T-helper 2 cell treated with Interferon-gamma antibody and Interleukin-4, amounts not matched to agents 100 ng/mL and 5 ng/mL, for 36 hours (primary cell): ENCODE results near the gene NEUROG3. TPM values are rescaled to one million over a fixed set of nuclear protein-coding genes. Genes with fewer than 3 reads are reported as not detected.
"Not testable (repeated sequence)": the region's sequence is repeated elsewhere in the genome, so short reads cannot be mapped to it uniquely, and the experiment has no call there.

Experiments
- intact Hi-C: fragments of 100-400 bp; cut with micrococcal nuclease; formaldehyde crosslinking; loops from one replicate; pipeline ENCODE4 v1.15.1; 2023
- total RNA-seq: library from RNA; stranded (reverse); gene quantifications from 2 replicates; pipeline ENCODE4 v1.2.3, GENCODE V29; 2022

The NEUROG3 gene
- total RNA-seq, 1 donor from 2014 or later: not detected

DNA sequence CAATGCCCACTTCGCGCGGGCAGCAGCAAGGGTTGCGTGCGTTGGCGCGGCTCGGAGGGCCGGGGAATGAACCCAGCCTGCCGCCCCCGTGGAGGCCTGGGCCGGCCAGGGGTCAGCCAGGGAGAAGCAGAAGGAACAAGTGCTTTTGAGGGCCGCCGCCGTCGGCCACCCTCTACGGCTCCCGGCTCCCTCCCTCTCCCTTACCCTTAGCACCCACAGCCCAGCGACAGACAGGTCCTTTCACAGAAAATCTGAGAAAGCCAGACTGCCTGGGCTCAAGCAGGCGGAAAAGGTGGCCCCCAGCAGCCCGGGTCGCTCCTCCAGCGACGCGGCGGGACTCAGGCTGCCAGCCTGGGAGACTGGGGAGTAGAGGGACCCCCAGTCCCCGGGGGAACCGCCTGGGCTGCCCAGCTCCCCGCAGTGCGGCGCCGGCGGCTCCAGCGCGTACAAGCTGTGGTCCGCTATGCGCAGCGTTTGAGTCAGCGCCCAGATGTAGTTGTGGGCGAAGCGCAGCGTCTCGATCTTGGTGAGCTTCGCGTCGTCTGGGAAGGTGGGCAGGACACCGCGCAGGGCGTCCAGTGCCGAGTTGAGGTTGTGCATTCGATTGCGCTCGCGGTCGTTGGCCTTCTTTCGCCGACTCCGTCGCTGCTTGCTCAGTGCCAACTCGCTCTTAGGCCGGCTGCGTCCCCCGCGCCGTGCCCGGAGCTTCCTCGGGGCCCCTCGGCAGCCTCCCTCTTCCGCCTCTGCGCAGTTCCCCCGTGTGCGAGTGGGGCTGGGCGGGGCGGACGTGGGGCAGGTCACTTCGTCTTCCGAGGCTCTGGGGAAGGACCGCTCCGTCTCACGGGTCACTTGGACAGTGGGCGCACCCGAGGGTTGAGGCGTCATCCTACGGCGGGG, 815 bp downstream of the NEUROG3 start:
- intact Hi-C loops: no loop called here

DNA sequence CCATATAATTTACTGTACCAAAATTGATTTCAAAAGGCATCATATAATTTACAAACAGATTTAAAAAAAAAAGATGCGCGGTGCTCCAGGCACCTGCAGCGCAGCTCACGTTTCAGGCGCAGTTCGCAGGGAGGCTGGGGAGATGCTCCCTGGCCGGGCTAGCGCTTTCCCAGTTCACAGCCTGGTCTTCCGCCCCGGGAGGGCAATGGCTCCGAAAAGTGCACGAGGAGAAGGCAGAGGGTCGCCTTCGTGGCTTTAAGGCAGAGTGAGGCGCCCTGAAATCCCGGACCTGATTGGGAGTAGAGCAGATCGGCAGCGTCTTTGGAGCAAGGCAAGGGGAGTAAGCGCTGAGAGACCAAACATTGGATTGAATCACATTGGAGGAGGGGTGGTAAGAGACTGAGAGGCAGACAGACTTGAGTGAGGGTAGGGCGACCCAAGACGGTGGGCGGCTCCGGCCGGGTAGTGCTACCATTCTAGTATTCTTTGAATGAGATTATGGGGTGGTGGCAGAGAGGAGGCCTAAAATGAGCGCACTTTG, 1.5 kb downstream of the NEUROG3 start:
- intact Hi-C loops: no loop called here

DNA sequence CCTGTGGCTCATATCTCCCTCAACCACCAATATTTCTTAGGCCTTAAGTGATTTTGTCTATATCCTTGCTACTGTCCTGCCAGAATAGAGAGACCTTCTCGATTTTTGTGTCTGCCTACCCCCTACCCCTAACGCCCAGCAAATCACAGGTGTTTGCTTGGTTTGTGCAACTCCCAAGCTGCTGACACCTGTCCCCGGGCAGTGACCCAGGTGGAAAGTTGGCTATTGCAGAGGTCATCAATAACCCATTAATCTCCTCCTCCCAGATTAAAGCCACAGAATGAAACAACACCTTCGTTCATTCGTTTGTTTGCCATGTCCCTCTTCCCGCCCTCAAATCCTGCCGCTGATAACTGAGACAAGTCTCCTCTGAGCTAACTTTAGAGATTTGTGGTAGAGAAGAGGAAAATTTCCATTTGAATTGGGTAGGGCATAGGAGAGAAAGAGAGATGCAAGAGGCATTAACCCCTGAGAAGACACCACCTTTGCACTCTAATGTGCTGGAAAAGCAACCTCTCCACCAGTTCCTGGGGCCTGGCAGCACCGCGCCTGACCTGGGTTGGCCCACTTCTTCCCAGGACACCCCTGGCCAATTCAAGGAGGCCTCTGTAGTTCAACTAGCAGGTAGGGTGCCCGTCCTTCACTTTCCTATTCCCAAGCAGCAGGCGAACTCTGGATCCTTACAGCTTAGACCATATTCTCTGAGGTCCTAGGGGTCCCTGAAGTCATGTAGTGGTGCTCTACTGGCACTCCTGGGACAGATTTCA, 3.0 kb downstream of the NEUROG3 start:
- intact Hi-C loops: no loop called here

DNA sequence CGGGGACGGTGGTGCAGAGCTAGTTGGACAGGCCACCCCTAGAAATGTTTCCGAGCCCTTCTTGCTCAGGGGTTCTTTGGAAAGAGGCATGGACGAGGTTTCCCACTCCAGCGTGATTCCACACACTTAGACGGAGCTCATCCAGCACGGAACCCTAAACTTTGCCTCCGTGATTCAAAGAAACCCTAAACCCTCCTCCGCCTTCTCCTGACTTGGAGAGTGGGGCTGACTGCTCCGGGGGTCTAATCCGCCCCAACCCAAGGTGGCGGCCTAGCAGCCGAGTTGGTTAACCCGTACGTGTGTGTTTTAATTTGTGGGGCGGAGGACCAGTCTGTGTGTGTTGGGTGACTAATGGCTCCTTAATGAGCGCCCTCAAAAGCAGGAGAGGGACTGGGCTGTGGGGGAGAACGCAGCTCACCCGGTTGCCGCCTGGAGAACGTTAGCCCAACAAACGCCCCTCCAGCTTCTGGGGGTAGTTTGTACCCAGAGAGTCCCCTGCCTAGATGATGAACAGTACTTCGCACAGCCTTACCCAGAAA, 3.8 kb downstream of the NEUROG3 start:
- intact Hi-C loops: no loop called here

DNA sequence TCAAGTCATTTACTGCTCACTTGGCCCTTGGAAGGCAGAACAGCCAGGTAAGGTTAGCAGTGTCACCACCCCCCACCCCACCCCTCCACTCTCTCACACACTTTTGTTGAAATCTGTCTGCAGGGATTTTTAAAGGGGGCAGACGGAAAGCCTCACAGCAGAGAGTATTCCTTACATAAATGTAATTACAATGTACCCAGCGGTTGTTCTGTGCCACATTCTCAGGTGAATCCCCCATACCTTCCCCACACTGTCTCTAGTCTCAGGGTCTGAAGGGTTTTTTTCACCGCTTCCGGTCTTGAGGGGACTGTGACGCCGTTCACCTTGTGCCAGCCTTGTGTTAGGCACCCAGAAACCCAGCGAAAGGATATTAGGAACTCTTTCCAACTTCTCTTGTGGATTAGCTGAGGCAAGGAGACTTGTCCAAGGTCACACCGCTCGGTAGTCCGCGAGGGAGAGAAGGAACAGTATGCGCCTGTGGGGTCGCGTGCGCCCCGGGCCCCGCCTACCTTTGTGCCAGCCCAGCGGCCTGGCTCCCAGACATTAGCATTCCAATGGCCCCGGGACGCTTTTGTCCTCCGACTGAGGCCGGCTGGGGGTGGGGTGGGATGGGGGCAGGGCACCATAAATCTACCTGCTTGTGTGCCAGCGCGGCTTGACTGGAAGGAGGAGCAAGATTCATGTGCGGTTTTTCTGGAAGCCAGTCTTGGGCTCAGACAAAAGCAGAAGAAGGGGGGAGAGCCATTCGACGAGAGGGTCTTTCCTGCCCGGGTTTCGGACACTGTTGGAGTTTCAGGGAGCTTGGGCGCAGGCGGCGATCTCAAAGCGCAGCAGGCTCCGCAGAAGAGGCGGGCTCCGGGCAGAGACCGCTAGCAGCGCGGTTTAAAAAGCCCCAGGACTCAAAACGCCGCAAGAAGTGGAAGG, 4.5 kb downstream of the NEUROG3 start:
- intact Hi-C loops: no loop called here

DNA sequence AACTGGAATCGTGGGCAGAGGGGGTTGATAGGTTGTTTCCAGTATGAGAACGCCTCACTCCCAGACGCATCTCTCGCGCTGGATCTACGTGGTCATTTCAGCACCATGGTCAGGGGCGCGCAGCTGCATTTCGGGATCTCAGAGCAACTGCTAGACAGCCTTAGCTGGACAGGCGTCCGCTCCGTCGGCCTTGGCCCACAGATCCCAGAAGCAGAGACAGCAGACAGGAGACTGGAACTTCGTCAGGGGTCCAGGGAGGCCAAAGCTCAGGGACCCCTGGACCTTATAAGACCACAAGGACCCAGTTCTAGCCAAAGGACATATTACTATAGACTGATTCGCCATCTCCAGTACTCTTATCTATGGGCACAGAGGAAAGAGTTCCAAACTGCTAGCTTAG, 5.3 kb downstream of the NEUROG3 start:
- intact Hi-C loops: no loop called here

DNA sequence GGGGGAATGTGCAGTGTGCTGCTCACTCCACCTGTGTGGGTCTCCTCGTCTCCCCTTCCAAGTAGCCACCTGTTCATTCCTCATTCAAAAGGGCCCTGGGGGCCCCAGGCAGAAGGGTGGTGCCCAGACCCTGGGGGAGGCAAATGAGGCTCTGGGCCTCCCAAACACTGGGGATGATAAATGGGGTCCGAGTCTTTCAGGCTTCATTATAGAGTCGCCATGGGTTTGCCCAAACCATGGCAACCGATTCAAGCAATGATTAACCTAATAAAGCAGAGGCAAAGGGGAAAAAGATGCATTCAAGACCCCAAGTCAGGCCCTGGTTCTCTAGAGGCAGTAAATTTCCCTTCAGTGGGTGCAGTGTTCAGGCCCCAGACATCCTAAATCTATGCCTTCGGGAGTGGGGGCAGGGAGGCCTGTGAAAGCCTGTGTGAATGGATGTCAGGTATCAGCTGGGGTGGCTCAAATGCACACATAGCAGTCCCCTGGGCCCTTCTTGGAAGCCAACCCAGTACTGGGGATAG, 10.4 kb downstream of the NEUROG3 start:
- intact Hi-C loops: no loop called here

DNA sequence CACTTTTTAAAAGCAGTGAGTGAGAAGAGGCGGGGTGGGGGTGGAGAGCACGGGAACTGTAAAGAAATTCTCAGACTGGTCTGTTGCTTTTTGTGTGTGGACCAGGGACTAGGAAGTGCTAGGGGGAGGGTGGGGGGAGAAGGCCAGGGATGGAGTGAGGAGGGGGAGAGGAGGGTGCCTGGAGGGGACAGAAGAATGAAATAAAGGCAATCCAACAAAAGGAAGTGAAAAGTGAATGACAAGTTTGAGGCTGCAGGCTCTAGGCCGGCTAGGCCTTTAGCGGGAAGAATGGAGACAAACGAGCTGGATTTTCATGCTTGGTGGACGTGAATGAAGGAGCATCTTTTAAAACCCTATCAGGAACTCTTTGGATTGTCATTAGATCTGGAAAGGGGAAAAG, 13.7 kb downstream of the NEUROG3 start:
- intact Hi-C loops: no loop called here

DNA sequence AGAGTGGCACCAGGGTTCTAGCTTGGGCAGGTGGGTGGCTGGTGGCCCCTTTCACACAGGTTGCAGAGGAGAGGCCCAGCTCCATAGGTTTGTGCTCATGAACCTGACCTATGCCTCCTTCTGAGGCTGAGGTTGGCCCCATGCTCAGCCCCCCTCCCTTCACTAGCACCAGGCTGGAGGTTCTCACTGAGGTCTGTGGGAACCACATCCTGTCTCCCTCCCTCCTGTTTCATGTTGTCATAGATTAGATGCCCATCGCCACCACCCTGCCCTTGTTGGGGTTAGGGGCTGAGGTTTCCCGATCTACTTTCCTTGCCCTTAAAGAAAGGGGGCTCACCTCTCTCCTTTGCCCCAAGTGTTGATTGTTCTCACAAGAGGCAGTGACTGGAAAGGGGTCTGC, 14.7 kb downstream of the NEUROG3 start:
- intact Hi-C loops: no loop called here

DNA sequence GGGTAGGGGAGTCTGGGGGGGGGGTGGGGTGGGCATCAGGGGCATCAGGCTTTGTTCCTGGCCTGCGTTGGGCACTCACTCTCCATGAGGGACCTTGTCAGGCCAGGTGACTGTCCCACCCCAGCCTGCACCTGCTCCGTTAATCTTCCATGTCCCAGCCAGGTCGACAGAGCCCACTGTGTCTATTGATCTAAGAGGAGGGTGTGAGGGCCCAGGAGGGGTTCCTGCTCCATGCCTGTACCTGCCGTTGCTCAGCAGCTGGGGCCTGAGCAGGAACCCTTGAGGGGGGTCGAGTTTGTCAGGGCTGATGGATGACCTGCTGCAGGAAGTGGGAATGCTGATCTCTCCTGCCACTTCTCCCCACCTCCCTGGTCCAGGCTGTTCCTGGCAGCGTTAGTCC, 18.6 kb downstream of the NEUROG3 start:
- intact Hi-C loops: no loop called here

DNA sequence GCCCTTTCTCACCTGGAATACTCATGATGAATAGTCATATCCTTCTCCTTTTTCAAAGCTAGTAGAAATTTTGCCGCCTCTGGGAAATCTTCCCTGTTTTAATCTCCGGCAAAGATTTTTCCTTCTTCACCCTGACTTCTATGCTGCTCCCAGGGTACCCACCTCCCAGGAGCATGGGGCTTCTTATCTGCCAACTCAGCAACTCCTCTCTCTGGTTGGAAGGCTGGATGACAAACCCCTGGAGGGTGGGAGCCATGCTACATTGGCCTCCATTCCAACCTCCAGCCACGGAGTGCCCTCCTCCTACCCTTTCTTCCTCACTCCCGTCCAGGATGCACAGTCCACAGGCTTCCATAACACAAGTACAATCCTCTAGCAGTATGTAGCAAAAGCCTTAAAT, 19.9 kb downstream of the NEUROG3 start:
- intact Hi-C loops: no loop called here

DNA sequence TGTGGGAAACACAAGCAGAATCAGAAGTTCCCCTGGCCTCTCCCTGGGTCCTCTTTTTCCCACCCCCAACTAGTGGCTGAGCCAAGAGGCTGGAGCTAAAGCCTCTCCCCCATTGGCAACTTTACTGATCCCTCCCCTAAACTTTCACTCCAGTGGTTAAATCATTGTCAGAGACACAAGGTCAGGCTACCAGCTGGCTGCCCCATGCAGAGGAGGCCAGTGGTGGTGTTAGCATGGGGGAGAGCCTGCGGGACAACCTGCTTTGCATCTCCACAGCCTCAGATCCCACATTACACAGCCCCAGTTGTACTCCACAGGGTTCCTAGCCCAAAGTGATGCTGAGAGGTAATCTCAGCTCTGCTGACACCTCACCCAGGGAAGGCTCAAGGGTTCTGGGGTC, 21.0 kb downstream of the NEUROG3 start:
- intact Hi-C loops: no loop called here

DNA sequence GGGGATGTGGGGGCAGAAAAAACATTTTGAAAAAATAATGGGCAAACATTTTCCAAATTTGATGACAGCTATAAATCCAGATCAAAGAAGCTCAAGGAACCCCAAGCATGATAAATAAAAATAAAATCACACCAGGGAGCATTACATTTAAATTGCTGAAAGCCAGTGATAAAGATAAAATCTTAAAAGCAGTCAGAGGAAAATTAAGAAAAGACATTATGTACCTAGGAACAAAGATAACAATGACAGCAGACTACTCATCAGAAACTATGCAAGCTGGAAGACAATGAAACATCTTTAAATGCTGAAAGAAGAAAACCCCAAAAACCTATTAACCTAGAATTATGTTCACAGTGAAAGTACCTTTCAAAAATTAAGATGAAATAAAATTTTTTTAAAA, 23.3 kb downstream of the NEUROG3 start:
- intact Hi-C loops: no loop called here

DNA sequence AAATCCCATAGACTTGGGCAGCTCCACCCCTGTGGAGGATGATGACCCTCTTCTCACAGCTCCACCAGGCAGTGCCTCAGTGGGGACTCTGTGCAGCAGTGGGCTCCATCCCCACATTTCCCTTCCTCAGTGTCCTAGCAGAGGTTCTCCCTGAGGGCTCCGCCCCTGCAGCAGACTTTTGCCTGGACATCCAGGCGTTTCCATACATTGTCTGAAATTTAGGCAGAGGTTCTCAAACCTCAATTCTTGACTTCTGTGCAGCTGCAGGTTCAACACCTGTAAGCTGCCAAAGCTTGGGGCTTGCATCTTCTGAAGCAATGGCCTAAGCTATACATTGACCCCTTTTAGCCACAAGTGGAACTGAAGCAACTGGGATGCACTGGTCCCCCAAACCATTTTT, 31.8 kb downstream of the NEUROG3 start:
- intact Hi-C loops: no loop called here

DNA sequence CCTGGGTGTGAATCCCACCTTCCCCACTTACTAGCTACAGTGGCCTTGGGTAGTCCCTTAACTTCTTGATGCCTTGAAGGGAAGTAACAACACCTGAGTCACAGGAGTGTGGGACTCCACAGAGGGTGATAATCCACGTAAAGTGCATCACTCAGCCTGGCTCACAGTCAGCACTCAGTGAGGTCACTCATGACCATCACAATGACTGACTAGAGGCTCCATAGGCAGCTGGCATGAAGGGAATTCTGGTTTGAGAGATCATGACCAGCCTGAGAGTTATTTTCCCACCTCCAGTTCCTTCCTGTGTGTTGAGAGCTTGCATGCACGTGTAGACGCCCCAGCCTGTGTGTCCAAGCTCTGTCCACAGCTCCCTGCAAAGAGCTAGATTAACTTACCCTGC, 34.8 kb downstream of the NEUROG3 start:
- intact Hi-C loops: no loop called here

DNA sequence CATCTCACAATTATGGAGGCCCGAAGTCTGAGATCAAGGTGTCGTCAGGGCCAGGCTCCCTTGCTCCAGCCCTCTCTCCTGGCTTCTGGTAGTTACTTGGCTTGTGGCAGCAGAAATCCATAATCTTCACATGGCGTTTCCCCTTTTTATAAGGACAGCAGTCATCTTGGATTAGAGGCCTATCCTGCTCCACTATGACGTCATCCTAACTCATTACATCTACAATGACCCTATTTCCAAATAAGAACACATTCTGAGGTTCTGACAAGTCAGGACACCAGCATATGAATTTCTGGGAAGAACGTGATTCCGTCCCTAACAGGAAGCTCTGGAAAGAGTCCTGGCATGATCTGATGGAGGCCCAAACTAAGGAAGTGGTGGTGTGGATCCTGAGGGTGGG, 35.8 kb downstream of the NEUROG3 start:
- intact Hi-C loops: no loop called here

DNA sequence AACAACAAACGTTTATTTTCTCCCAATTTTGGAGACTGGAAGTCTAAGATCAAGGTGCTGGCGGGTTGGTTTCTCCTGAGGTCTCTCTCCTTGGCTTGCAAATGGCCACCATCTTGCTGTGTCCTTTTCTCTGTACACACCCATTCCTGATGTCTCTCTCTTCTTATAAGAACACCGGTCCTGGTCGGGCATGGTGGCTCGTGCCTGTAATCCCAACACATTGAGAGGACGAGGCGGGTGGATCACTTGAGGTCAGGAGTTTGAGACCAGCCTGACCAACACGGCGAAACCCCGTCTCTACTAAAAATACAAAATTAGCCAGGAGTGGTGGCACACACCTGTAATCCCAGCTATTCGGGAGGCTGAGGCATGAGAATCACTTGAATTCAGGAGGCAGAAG, 36.7 kb downstream of the NEUROG3 start:
- intact Hi-C loops: not testable (repeated sequence)

DNA sequence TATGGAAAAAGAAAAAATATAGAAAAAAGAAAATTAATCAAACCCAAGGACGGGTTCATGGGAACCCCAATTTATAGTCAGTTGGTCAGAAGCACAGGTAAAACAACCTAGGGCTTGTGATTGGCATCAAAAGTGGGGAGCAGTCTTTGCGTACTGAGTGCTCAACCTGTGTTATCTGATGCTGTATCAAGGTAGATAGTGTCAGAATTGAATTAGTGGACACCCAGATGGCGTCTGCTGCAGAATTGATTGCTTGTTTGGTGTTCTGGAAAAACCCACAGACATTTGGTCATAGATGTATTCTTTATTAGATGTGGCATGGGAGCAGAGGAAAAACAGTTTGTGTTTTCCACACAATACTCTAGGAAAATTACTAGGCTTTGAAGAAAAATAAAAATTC, 39.6 kb downstream of the NEUROG3 start:
- intact Hi-C loops: no loop called here

DNA sequence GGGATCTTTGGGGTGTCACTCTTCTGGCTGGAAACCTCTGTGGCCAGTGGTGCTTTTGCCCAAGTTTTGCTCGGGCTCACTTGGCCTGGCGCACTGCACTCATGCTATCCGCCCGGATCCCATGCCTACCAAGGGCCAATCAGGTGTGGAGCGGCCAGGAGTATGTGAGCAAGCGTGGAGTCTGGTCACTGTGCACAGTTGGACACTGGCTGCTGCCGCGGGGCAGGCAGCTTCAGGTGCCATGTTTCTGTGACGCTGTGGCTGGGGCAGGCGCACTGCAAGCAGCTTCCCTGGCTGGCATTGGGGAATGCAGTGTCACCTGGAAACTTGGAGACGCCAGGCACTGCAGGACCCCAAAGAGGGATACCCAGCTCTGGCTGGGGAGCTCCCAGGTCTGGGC, 45.3 kb downstream of the NEUROG3 start:
- intact Hi-C loops: no loop called here
